Neural progenitor cell (in vitro differentiated cells): ENCODE measurements around the gene SERPINA12. TPM values are rescaled to one million over a fixed set of nuclear protein-coding genes. Genes with fewer than 3 reads are reported as not detected.

Experiments used
- DNase-seq: peaks from one replicate; pipeline ENCODE4 v3.0.0-alpha.2; 2016; ENCODE audit warnings: low spot score
- H2AFZ ChIP-seq: fragments of 200-600 bp; sonication (generic); replicated peaks from 2 replicates; pipeline ENCODE4 v1.6.1; 2016; ENCODE audit warnings: antibody characterized with exemption
- H3F3A ChIP-seq: fragments of 200-600 bp; sonication (generic); 2 replicates; pipeline ENCODE4 v1.6.1; 2016; ENCODE audit warnings: antibody characterized with exemption, low read depth
- H3K27ac ChIP-seq: fragments of 200-600 bp; sonication (generic); 2 replicates; pipeline ENCODE4 v1.5.1; 2016; ENCODE audit warnings: mild to moderate bottlenecking
- H3K27me3 ChIP-seq: fragments of 200-600 bp; sonication (generic); 2 replicates; pipeline ENCODE4 v1.6.1; 2016; ENCODE audit warnings: mild to moderate bottlenecking, moderate library complexity
- H3K36me3 ChIP-seq: fragments of 200-600 bp; sonication (generic); 2 replicates; pipeline ENCODE4 v1.5.1; 2016
- H3K4me1 ChIP-seq: fragments of 200-600 bp; sonication (generic); 2 replicates; pipeline ENCODE4 v1.6.1; 2016; ENCODE audit warnings: mixed run types
- H3K4me2 ChIP-seq: fragments of 200-600 bp; sonication (generic); 2 replicates; pipeline ENCODE4 v1.6.1; 2016
- H3K4me3 ChIP-seq: fragments of 200-600 bp; sonication (generic); 2 replicates; pipeline ENCODE4 v1.5.1; 2016
- H3K79me2 ChIP-seq: fragments of 200-600 bp; sonication (generic); 2 replicates; pipeline ENCODE4 v1.6.1; 2016; ENCODE audit warnings: low read depth
- H3K9ac ChIP-seq: fragments of 200-600 bp; sonication (generic); 2 replicates; pipeline ENCODE4 v1.6.1; 2016
- H3K9me3 ChIP-seq: fragments of 200-600 bp; sonication (generic); 2 replicates; pipeline ENCODE4 v1.5.1; 2016; ENCODE audit warnings: low read depth
- H4K20me1 ChIP-seq: fragments of 200-600 bp; sonication (generic); 2 replicates; pipeline ENCODE4 v1.6.1; 2016; ENCODE audit warnings: low read depth
- H3K27ac Mint-ChIP-seq: 3 replicates; pipeline ENCODE4 v1.8.0; 2021; ENCODE audit warnings: mixed read lengths
- H3K27me3 Mint-ChIP-seq: 2 replicates; pipeline ENCODE4 v1.8.0; 2022; ENCODE audit warnings: low read depth, mild to moderate bottlenecking, inconsistent platforms, moderate library complexity, mixed read lengths; ENCODE audit not compliant: insufficient read depth
- H3K36me3 Mint-ChIP-seq: 3 replicates; pipeline ENCODE4 v1.8.0; 2021; ENCODE audit warnings: mixed read lengths
- H3K4me1 Mint-ChIP-seq: 3 replicates; pipeline ENCODE4 v1.8.0; 2021; ENCODE audit warnings: mixed read lengths
- H3K4me3 Mint-ChIP-seq: 3 replicates; pipeline ENCODE4 v1.8.0; 2021; ENCODE audit warnings: mild to moderate bottlenecking, moderate library complexity, mixed read lengths
- H3K9me3 Mint-ChIP-seq: 3 replicates; pipeline ENCODE4 v1.8.0; 2020; ENCODE audit warnings: mixed read lengths
- CTCF ChIP-seq: fragments of 200-600 bp; sonication (generic); IDR thresholded peaks from 2 replicates; pipeline ENCODE4 v1.5.1; 2017; ENCODE audit warnings: antibody characterized with exemption, mild to moderate bottlenecking
- EZH2 ChIP-seq: fragments of 200-600 bp; sonication (generic); IDR thresholded peaks from 2 replicates; pipeline ENCODE4 v1.6.1; 2017; ENCODE audit warnings: antibody characterized with exemption, mild to moderate bottlenecking, moderate library complexity
- EZH2phosphoT487 ChIP-seq: fragments of 200-600 bp; sonication (generic); IDR thresholded peaks from 2 replicates; pipeline ENCODE4 v1.6.1; 2017; ENCODE audit warnings: antibody characterized with exemption
- total RNA-seq: library from RNA; depleted of rRNA; stranded (reverse); fragments of >200 nt; gene quantifications from 2 replicates; pipeline ENCODE4 v1.2.3, GENCODE V29; 2015; ENCODE audit warnings: low replicate concordance

SERPINA12 gene
- total RNA-seq, 1 donor from 2014 or later = not detected

GRCh38 chr14:94481468-94482131 lies 27.7 kb downstream of the SERPINA12 start:
- no peak overlapping the region for H3K27ac Mint-ChIP-seq
- H3K27me3 ChIP-seq = no peaks in the 10 kb centered on the region
- H3K36me3 Mint-ChIP-seq = no peaks in the 10 kb centered on the region
- TF ChIP-seq CTCF (no peak), EZH2phosphoT487 (no peak), EZH2 (no peak)
- no peak overlapping the region for H3K4me2 ChIP-seq
- peaks cover 4% of the 10 kb centered on the region for H3K27me3 Mint-ChIP-seq
- H3K36me3 ChIP-seq = no peaks in the 10 kb centered on the region
- H3K4me1 ChIP-seq = peaks cover 6% of the 10 kb centered on the region
- H3K79me2 ChIP-seq = no peaks in the 10 kb centered on the region
- H3K4me3 Mint-ChIP-seq = no peak overlapping the region
- peaks cover 16% of the 10 kb centered on the region for H3K9me3 Mint-ChIP-seq
- H3K9me3 ChIP-seq = peaks cover 5% of the 10 kb centered on the region
- no peak overlapping the region for H2AFZ ChIP-seq
- H3K4me1 Mint-ChIP-seq = peaks cover 7% of the 10 kb centered on the region
- H4K20me1 ChIP-seq = no peaks in the 10 kb centered on the region
- no peak for DNase-seq
- H3F3A ChIP-seq = no peaks in the 10 kb centered on the region
- H3K9ac ChIP-seq = no peak overlapping the region
- no peak overlapping the region for H3K27ac ChIP-seq
- H3K4me3 ChIP-seq = no peak overlapping the region

- Histone ChIP-seq H3K36me3 (no peaks in the 10 kb centered on the region), H3K4me1 (peaks cover under 1% of the 10 kb centered on the region), H3K9me3 (peaks cover 5% of the 10 kb centered on the region), H3K27me3 (no peaks in the 10 kb centered on the region), H3K79me2 (no peaks in the 10 kb centered on the region), H3K4me2 (no peak overlapping the region), H3F3A (no peaks in the 10 kb centered on the region), H3K4me3 (no peak overlapping the region), H3K27ac (no peak overlapping the region), H4K20me1 (no peaks in the 10 kb centered on the region), H2AFZ (no peak overlapping the region), H3K9ac (no peak overlapping the region)
- Mint-ChIP-seq H3K4me3 (no peak overlapping the region), H3K4me1 (no peaks in the 10 kb centered on the region), H3K27ac (no peak overlapping the region), H3K36me3 (no peaks in the 10 kb centered on the region), H3K27me3 (peaks cover 4% of the 10 kb centered on the region), H3K9me3 (peaks cover 16% of the 10 kb centered on the region)
- no peak for TF ChIP-seq EZH2
- no peak for TF ChIP-seq EZH2phosphoT487
- no peak for TF ChIP-seq CTCF
- no peak for DNase-seq
Measured at GRCh38 chr14:94480809-94481208, 28.5 kb downstream of the SERPINA12 start.

- H3K36me3 Mint-ChIP-seq = no peaks in the 10 kb centered on the region
- Histone ChIP-seq H3K4me3 (no peak overlapping the region), H3K4me2 (no peak overlapping the region), H3F3A (no peaks in the 10 kb centered on the region), H3K27me3 (no peaks in the 10 kb centered on the region), H2AFZ (no peak overlapping the region), H3K4me1 (no peaks in the 10 kb centered on the region), H4K20me1 (no peaks in the 10 kb centered on the region), H3K36me3 (no peaks in the 10 kb centered on the region), H3K79me2 (no peaks in the 10 kb centered on the region), H3K27ac (no peak overlapping the region), H3K9me3 (peaks cover 5% of the 10 kb centered on the region), H3K9ac (no peak overlapping the region)
- no peak overlapping the region for H3K4me3 Mint-ChIP-seq
- peaks cover 4% of the 10 kb centered on the region for H3K27me3 Mint-ChIP-seq
- no peak for DNase-seq
- peaks cover 16% of the 10 kb centered on the region for H3K9me3 Mint-ChIP-seq
- H3K27ac Mint-ChIP-seq = no peak overlapping the region
- no peaks in the 10 kb centered on the region for H3K4me1 Mint-ChIP-seq
- TF ChIP-seq CTCF = no peak
- TF ChIP-seq EZH2phosphoT487 = no peak
- TF ChIP-seq EZH2 = no peak
Measured at GRCh38 chr14:94478420-94478819, 30.8 kb downstream of the SERPINA12 start.
